ENCODE data around the gene IDI2.

IDI2 gene

DNA sequence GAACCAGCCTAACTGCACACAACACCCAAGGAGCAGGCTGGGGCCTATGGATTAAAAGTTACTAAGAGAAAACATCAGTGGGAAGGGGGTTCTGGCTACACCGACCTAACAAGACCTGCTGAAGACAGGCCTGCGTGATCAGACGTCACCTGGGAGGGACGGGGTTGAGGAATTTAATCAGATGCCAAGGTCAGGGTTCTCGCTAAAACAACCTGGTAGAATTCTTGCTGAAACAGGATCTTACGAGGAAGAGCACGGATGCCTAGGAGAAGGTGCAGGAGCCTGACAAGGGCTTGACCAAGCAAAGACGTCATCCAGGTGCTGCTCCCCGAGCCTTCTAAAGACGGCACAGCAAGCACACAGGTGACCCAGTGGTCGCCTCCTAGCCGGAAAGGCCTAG lies 1.6 kb downstream of the IDI2 start:
- no peak for TF ChIP-seq CTCF (IDR thresholded peaks at IDR 0.05; ENCODE audit: low read depth, low read length, missing control alignments)
- DNase-seq (ENCODE audit: low read depth) = no peak
- no peak overlapping the region for H3K4me3 ChIP-seq (ENCODE audit: low read depth, low read length)

- DNase-seq (ENCODE audit: low read depth) = no peak
- no peak for TF ChIP-seq CTCF (IDR thresholded peaks at IDR 0.05; ENCODE audit: low read depth, low read length, missing control alignments)
- no peak overlapping the region for H3K4me3 ChIP-seq (ENCODE audit: low read depth, low read length)
Observed at GRCh38 chr10:1022413-1022812, 3.2 kb downstream of the IDI2 start.

DNA sequence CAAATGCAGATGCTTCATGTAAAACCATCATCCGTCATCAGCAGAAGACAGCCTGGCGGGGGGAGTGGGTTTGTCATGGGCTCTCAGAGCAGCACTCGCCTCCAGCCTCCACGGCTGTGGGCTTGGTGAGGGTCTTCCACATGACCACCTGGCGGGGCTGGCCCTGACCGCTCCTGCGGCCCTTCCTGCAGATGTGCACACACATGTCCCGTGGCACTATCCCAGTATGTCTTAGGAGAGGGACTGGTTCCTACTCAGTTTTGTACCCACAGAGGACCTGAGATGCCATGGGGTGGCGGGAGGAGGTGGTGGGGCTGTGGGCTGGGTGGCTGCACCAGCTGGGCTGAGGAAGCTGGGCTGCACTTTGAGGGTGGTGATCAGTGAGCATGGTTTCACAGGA lies 4.7 kb downstream of the IDI2 start:
- DNase-seq (ENCODE audit: low read depth) = no peak
- no peak overlapping the region for H3K4me3 ChIP-seq (ENCODE audit: low read depth, low read length)
- no peak for TF ChIP-seq CTCF (IDR thresholded peaks at IDR 0.05; ENCODE audit: low read depth, low read length, missing control alignments)

- no peak for TF ChIP-seq CTCF (IDR thresholded peaks at IDR 0.05; ENCODE audit: low read depth, low read length, missing control alignments)
- no peak for DNase-seq (ENCODE audit: low read depth)
- H3K4me3 ChIP-seq (ENCODE audit: low read depth, low read length) = no peak overlapping the region
Observed at GRCh38 chr10:1020460-1020859, 5.2 kb downstream of the IDI2 start.

DNA sequence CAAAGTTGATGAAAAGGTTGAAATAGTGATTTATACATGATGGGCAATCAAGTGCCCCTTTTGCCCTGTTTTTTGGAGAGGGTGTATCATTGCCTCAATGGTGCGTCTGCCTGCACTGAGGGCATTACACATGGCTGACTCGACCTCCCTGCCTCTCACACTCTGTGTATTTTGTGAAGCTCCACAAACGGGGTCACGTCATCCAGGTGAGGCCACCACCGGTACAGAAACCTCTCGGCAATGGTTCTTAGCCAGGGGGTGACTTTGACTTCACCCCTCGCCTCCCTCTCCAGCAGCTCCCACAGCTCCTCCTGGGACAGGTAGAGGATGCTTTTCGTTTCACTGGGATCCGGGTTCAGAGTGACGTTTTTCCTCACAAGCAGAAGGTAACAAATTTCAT lies 6.3 kb downstream of the IDI2 start:
- no peak overlapping the region for H3K4me3 ChIP-seq (ENCODE audit: low read depth, low read length)
- TF ChIP-seq CTCF (IDR thresholded peaks at IDR 0.05; ENCODE audit: low read depth, low read length, missing control alignments) = no peak
- no peak for DNase-seq (ENCODE audit: low read depth)

DNA sequence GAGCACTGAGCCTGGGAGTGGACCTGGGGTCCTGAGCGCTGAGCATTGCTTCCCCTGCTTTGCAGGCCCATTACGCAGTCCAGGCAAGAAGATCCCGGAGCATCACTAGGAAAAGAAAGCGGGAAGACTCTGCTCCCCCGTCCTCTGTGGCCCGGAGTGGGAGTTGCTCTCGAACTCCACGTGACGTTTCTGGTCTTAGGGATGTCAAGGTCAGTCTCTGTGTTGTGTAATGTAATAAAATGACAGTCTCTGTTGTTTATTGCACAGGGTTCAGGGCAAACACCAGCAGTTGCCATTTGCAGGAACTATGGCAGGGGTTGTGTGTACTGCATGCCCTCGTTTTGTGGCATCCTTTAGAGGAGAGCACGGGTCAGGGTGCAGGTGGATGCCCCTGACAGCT lies 10.0 kb downstream of the IDI2 start:
- H3K4me3 ChIP-seq (ENCODE audit: low read depth, low read length) = no peak overlapping the region
- no peak for DNase-seq (ENCODE audit: low read depth)
- no peak for TF ChIP-seq CTCF (IDR thresholded peaks at IDR 0.05; ENCODE audit: low read depth, low read length, missing control alignments)

DNA sequence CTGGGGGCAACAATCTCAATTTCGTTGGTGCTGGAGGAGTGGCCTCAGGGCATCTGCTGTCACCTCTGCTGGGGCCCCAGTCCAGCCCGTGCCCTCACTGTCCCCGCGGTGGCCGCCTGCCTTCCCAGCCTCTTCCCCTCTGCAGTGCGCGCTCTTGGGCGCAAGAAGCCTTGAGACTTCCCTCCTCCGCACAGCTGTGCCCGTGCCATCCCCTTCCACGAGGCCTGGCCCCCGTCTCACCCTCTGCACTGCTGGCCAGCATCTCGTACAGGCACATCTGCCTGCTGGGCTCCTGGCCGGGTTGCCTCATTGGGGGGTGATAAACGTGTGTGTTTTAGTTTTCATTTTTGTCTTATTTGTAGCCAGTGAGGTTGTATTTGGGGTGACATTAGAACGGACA lies 14.0 kb downstream of the IDI2 start:
- DNase-seq (ENCODE audit: low read depth) = no peak
- no peak for TF ChIP-seq CTCF (IDR thresholded peaks at IDR 0.05; ENCODE audit: low read depth, low read length, missing control alignments)
- no peak overlapping the region for H3K4me3 ChIP-seq (ENCODE audit: low read depth, low read length)

All from GM12864 (cell line).